CD14-positive monocyte (primary cell): Measurements from ENCODE around the gene OBSCN. TPM values are rescaled to one million over a fixed set of nuclear protein-coding genes. Genes with fewer than 3 reads are reported as not detected.

Experiments used
- DNase-seq, 3 donors: peaks; one replicate each; pipeline ENCODE4 v3.0.0-alpha.2; 2011 to 2022
- H2AFZ ChIP-seq: 2 replicates; pipeline ENCODE4 v1.6.0; 2012; ENCODE audit warnings: mild to moderate bottlenecking, low read depth, low read length, inconsistent platforms; ENCODE audit not compliant: insufficient read depth, poor library complexity, severe bottlenecking
- H3K27ac ChIP-seq, 2 donors: 1 replicate in 1 of 2; 2 replicates in 1 of 2; pipeline ENCODE4 v1.5.1; 2012 to 2013; ENCODE audit warnings: low read length in 2 of 2, control low read depth in 1 of 2, inconsistent platforms in 1 of 2, low read depth in 1 of 2, mild to moderate bottlenecking in 1 of 2
- H3K27me3 ChIP-seq, 2 donors: one replicate each; pipeline versions ENCODE4 v1.6.0 to v1.6.1; 2011 to 2013; ENCODE audit warnings: low read length in 2 of 2; ENCODE audit not compliant: control insufficient read depth in 2 of 2, insufficient read depth in 2 of 2
- H3K36me3 ChIP-seq, 2 donors: replicated peaks in 1 of 2; 1 replicate in 1 of 2; 2 replicates in 1 of 2; pipeline versions ENCODE4 v1.5.1 to v1.6.1; 2012 to 2013; ENCODE audit warnings: low read length in 2 of 2, control low read depth in 1 of 2, inconsistent platforms in 1 of 2, mild to moderate bottlenecking in 1 of 2; ENCODE audit not compliant: insufficient read depth in 2 of 2, control insufficient read depth in 1 of 2
- H3K4me1 ChIP-seq, 2 donors: 1 replicate in 1 of 2; 2 replicates in 1 of 2; pipeline versions ENCODE4 v1.5.1 to v1.6.1; 2012 to 2013; ENCODE audit warnings: low read length in 2 of 2, control low read depth in 1 of 2, inconsistent platforms in 1 of 2, mild to moderate bottlenecking in 1 of 2, moderate library complexity in 1 of 2; ENCODE audit not compliant: insufficient read depth in 2 of 2, control insufficient read depth in 1 of 2
- H3K4me2 ChIP-seq: replicated peaks from 2 replicates; pipeline ENCODE3; 2012; ENCODE audit warnings: low read length, moderate library complexity, mild to moderate bottlenecking; ENCODE audit not compliant: poor library complexity, severe bottlenecking; ENCODE audit errors: extremely low read depth
- H3K4me3 ChIP-seq, 3 experiments: fragments of 200-600 bp in 1 of 3; sonication (generic) in 1 of 3; replicated peaks in 1 of 3; 1 replicate in 2 of 3; 2 replicates in 1 of 3; pipeline ENCODE4 v1.5.1; 2011 to 2013; ENCODE audit warnings: low read length in 3 of 3, mild to moderate bottlenecking in 3 of 3, control low read depth in 2 of 3, low read depth in 2 of 3, inconsistent platforms in 1 of 3, moderate library complexity in 1 of 3
- H3K79me2 ChIP-seq: 2 replicates; pipeline ENCODE4 v1.6.0; 2012; ENCODE audit warnings: mild to moderate bottlenecking, control low read depth, inconsistent platforms, low read length, moderate library complexity; ENCODE audit not compliant: insufficient read depth
- H3K9ac ChIP-seq: 2 replicates; pipeline ENCODE4 v1.6.0; 2017; ENCODE audit warnings: low read length, mild to moderate bottlenecking; ENCODE audit not compliant: insufficient read depth, poor library complexity, severe bottlenecking
- H3K9me3 ChIP-seq, 2 donors: replicated peaks in 1 of 2; 1 replicate in 1 of 2; 2 replicates in 1 of 2; pipeline versions ENCODE4 v1.5.1 to v1.6.1; 2012 to 2013; ENCODE audit warnings: low read length in 2 of 2, control low read depth in 1 of 2; ENCODE audit not compliant: control insufficient read depth in 1 of 2, insufficient read depth in 1 of 2
- H4K20me1 ChIP-seq: 2 replicates; pipeline ENCODE4 v1.6.0; 2012; ENCODE audit warnings: mild to moderate bottlenecking, low read length, control low read depth, moderate library complexity; ENCODE audit not compliant: insufficient read depth
- H3K27ac Mint-ChIP-seq, 7 donors: one replicate each; pipeline ENCODE4 v1.8.0; 2020; ENCODE audit warnings: mild to moderate bottlenecking in 7 of 7, mixed read lengths in 7 of 7, moderate library complexity in 6 of 7, inconsistent platforms in 2 of 7
- H3K27me3 Mint-ChIP-seq, 3 donors: one replicate each; pipeline ENCODE4 v1.8.0; 2021 to 2022; ENCODE audit warnings: low read depth in 3 of 3, mild to moderate bottlenecking in 3 of 3, mixed read lengths in 3 of 3, moderate library complexity in 3 of 3, inconsistent platforms in 1 of 3
- H3K36me3 Mint-ChIP-seq, 2 donors: one replicate each; pipeline ENCODE4 v1.8.0; 2020; ENCODE audit warnings: mixed read lengths in 2 of 2, inconsistent platforms in 1 of 2, mild to moderate bottlenecking in 1 of 2
- H3K4me1 Mint-ChIP-seq: one replicate; pipeline ENCODE4 v1.8.0; 2020; ENCODE audit warnings: mild to moderate bottlenecking, mixed read lengths
- H3K4me3 Mint-ChIP-seq, 2 donors: one replicate each; pipeline ENCODE4 v1.8.0; 2020; ENCODE audit warnings: mild to moderate bottlenecking in 2 of 2, mixed read lengths in 2 of 2, moderate library complexity in 1 of 2
- H3K9me3 Mint-ChIP-seq, 7 donors: one replicate each; pipeline ENCODE4 v1.8.0; 2020 to 2022; ENCODE audit warnings: mixed read lengths in 7 of 7, mild to moderate bottlenecking in 6 of 7, moderate library complexity in 6 of 7, inconsistent platforms in 2 of 7
- WGBS: methylation state at CpG from one replicate; pipeline ENCODE4 v1.1.5; 2013; ENCODE audit warnings: missing lambda C conversion rate; ENCODE audit not compliant: insufficient coverage; 5-methylcytosine and 5-hydroxymethylcytosine counted together
- intact Hi-C, 2 donors: fragments of 100-400 bp; cut with micrococcal nuclease; formaldehyde crosslinking; loops; one replicate each; pipeline versions ENCODE4 v1.15.0 to v1.15.1; 2023
- polyA plus RNA-seq, 3 donors: library from polyadenylated mRNA; depleted of rRNA in 1 of 3; unstranded in 2 of 3; stranded (reverse) in 1 of 3; fragments of 300-500 nt in 2 of 3; fragments of >200 nt in 1 of 3; fragmentation: Illumina TruSeq in 2 of 3; gene quantifications; 1 replicate in 2 of 3; 2 replicates in 1 of 3; pipeline ENCODE4 v1.2.3, GENCODE V29; 2012 to 2021
- TF ChIP-seq, protein P1 (sequence below): fragments of 200-600 bp; IDR thresholded peaks from one replicate; pipeline ENCODE4 v1.8.0; 2022; ENCODE audit warnings: antibody characterized with exemption, mild to moderate bottlenecking

The OBSCN gene
- polyA plus RNA-seq, 3 donors, result 0.57 to 1.5 (median 0.76) TPM

DNA sequence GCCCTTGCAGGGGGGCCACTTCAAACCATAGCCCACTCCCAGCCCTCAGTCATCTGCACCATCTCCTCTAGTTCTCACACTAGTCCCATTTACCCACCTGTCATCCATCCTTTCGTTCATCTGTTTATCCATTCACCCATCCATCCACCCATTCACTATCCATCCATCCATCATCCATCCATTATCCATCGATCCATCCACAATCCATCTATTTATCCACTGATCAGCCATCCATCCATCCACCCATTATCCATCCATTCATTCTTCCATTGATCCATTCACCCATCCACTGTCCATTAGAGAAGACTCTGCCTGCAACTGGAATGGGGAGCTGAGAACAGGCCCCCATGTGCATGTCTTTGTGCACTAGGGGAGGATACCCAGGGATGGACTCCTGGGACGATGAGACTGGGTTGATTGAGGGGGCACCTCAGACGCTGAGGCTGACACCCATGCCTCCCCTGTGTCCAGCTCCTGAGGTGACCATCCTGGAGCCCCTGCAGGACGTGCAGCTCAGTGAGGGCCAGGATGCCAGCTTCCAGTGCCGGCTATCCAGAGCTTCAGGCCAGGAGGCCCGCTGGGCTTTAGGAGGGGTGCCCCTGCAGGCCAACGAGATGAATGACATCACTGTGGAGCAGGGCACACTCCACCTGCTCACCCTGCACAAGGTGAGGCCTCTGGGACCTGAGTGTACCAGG is 100.9 kb downstream of the OBSCN start:
- Histone ChIP-seq H3K27me3 (no peaks in the 10 kb centered on the region), H3K79me2 (no peaks in the 10 kb centered on the region), H3K36me3 (no peaks in the 10 kb centered on the region), H2AFZ (no peak overlapping the region), H3K4me3 (no peak overlapping the region), H3K9ac (no peak overlapping the region), H3K27ac (no peak overlapping the region), H3K9me3 (peaks cover 33 to 36% of the 10 kb centered on the region in 2 donors), H3K4me2 (no peak overlapping the region), H4K20me1 (no peaks in the 10 kb centered on the region), H3K4me1 (no peaks in the 10 kb centered on the region)
- H3K27me3 Mint-ChIP-seq, result peaks cover 0 to 1% (median 0%) of the 10 kb centered on the region in 3 donors
- intact Hi-C loops, result no loop called here
- no peak overlapping the region for H3K4me3 Mint-ChIP-seq
- TF ChIP-seq, protein P1, sequence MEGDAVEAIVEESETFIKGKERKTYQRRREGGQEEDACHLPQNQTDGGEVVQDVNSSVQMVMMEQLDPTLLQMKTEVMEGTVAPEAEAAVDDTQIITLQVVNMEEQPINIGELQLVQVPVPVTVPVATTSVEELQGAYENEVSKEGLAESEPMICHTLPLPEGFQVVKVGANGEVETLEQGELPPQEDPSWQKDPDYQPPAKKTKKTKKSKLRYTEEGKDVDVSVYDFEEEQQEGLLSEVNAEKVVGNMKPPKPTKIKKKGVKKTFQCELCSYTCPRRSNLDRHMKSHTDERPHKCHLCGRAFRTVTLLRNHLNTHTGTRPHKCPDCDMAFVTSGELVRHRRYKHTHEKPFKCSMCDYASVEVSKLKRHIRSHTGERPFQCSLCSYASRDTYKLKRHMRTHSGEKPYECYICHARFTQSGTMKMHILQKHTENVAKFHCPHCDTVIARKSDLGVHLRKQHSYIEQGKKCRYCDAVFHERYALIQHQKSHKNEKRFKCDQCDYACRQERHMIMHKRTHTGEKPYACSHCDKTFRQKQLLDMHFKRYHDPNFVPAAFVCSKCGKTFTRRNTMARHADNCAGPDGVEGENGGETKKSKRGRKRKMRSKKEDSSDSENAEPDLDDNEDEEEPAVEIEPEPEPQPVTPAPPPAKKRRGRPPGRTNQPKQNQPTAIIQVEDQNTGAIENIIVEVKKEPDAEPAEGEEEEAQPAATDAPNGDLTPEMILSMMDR, result no peak
- no peak overlapping the region for H3K27ac Mint-ChIP-seq
- no peaks in the 10 kb centered on the region for H3K4me1 Mint-ChIP-seq
- peaks cover 3 to 14% (median 9%) of the 10 kb centered on the region in 7 donors for H3K9me3 Mint-ChIP-seq
- 92% methylated on average over 6 of the region's 8 CpGs for WGBS
- H3K36me3 Mint-ChIP-seq, result no peaks in the 10 kb centered on the region
- DNase-seq, result no peak

DNA sequence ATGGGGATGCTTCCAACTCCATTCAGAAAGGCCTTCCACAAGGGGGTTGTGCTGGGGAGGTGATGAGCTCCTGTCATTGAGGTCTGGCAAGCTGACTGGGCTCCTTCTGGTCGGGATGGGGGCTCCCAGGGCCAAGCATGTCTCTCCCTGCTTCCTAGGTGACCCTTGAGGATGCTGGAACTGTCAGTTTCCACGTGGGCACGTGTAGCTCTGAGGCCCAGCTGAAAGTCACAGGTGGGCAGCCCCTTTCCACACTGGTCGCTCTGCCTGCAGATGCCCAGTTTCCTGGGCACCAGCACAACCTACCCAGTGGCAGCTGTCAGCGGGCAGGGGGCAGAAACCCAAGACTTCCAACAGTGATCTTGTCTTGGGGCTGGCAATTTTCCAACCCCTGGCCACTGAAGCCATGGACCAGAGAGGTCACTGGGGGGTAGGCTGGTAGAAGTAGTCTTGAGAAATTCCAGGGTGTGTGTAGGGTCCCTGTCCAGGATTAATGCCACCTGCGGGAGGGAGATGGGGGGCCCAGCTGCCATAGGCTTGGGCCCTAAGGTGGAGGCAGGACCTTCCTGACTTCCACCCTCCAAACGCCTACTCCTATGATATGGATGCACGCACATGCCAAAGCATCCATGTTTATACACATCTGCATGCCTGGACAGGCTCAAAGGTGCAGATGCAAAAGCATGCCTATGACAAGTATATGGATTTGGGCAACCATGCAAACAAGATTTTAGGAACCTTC is 101.7 kb downstream of the OBSCN start:
- Histone ChIP-seq H3K4me2 (no peak overlapping the region), H3K9ac (no peak overlapping the region), H3K36me3 (no peaks in the 10 kb centered on the region), H3K4me1 (no peaks in the 10 kb centered on the region), H2AFZ (no peak overlapping the region), H3K9me3 (peaks cover 34 to 42% of the 10 kb centered on the region in 2 donors), H3K27me3 (no peaks in the 10 kb centered on the region), H4K20me1 (no peaks in the 10 kb centered on the region), H3K27ac (no peak overlapping the region), H3K4me3 (no peak overlapping the region), H3K79me2 (no peaks in the 10 kb centered on the region)
- peaks cover 0 to 2% (median 0%) of the 10 kb centered on the region in 3 donors for H3K27me3 Mint-ChIP-seq
- no peaks in the 10 kb centered on the region for H3K36me3 Mint-ChIP-seq
- H3K27ac Mint-ChIP-seq, result no peak overlapping the region
- no peak overlapping the region for H3K4me3 Mint-ChIP-seq
- WGBS, result 93% methylated on average over 5 of the region's 8 CpGs
- H3K9me3 Mint-ChIP-seq, result peaks cover 2 to 16% (median 11%) of the 10 kb centered on the region in 7 donors
- H3K4me1 Mint-ChIP-seq, result no peaks in the 10 kb centered on the region
- intact Hi-C loops, result no loop called here
- TF ChIP-seq, protein P1, result no peak
- DNase-seq, result no peak
